ENCODE data around the gene FKBP5. TPM values are rescaled to one million over a fixed set of nuclear protein-coding genes. Genes with fewer than 3 reads are reported as not detected.

Gene FKBP5
- total and polyA plus RNA-seq, 2 donors from 2014 or later: 45.6 to 267 TPM

GRCh38 chr6:35613762-35614161 lies 75.0 kb downstream of the FKBP5 start:
- Histone ChIP-seq H3K4me3 (ENCODE audit: low read length in 3 of 3) (no peak overlapping the region), H3K36me3 (ENCODE audit: control insufficient read depth in 2 of 3, insufficient read depth in 3 of 3, low read length in 3 of 3) (peaks cover 0 to 17% (median 9%) of the 10 kb centered on the region in 3 donors), H3K27me3 (ENCODE audit: control insufficient read depth, insufficient read depth, low read length) (no peaks in the 10 kb centered on the region), H3K9ac (ENCODE audit: low read length in 3 of 3) (no peak overlapping the region), H3K9me3 (ENCODE audit: control insufficient read depth in 2 of 3, insufficient read depth in 1 of 3, low read length in 3 of 3) (no peaks in the 10 kb centered on the region), H3K4me1 (ENCODE audit: control insufficient read depth in 2 of 3, insufficient read depth in 2 of 3, low read depth in 1 of 3, low read length in 3 of 3) (no peaks in the 10 kb centered on the region), H3K27ac (ENCODE audit: low read depth in 2 of 2, low read length in 2 of 2) (no peak overlapping the region)
- FAIRE-seq (no peak), DNase-seq (no peak)
- intact Hi-C loops (cut with DNase I): no loop called here
- no peak for TF ChIP-seq CTCF (IDR thresholded peaks at IDR 0.05; ENCODE audit: borderline replicate concordance, extremely low read depth, insufficient read depth)

GRCh38 chr6:35611240-35611639 lies 77.5 kb downstream of the FKBP5 start:
- no peaks in the 10 kb centered on the region for H3K4me1 ChIP-seq (ENCODE audit: control insufficient read depth in 2 of 3, insufficient read depth in 2 of 3, low read depth in 1 of 3, low read length in 3 of 3)
- intact Hi-C loops (cut with DNase I): no loop called here

GRCh38 chr6:35610830-35611229 lies 77.9 kb downstream of the FKBP5 start:
- Histone ChIP-seq H3K36me3 (ENCODE audit: control insufficient read depth in 2 of 3, insufficient read depth in 3 of 3, low read length in 3 of 3) (peaks cover 0 to 11% (median 0%) of the 10 kb centered on the region in 3 donors), H3K27me3 (ENCODE audit: control insufficient read depth, insufficient read depth, low read length) (no peaks in the 10 kb centered on the region), H3K4me1 (ENCODE audit: control insufficient read depth in 2 of 3, insufficient read depth in 2 of 3, low read depth in 1 of 3, low read length in 3 of 3) (no peaks in the 10 kb centered on the region), H3K4me3 (ENCODE audit: low read length in 3 of 3) (no peak overlapping the region), H3K27ac (ENCODE audit: low read depth in 2 of 2, low read length in 2 of 2) (no peak overlapping the region), H3K9me3 (ENCODE audit: control insufficient read depth in 2 of 3, insufficient read depth in 1 of 3, low read length in 3 of 3) (no peaks in the 10 kb centered on the region), H3K9ac (ENCODE audit: low read length in 3 of 3) (no peak overlapping the region)
- no peak for TF ChIP-seq CTCF (IDR thresholded peaks at IDR 0.05; ENCODE audit: borderline replicate concordance, extremely low read depth, insufficient read depth)
- intact Hi-C loops (cut with DNase I): no loop called here
- DNase-seq: no peak
- FAIRE-seq: no peak

More at GRCh38 chr6:35611240-35611639, 77.5 kb downstream of the FKBP5 start:
- no peaks in the 10 kb centered on the region for H3K9me3 ChIP-seq (ENCODE audit: control insufficient read depth in 2 of 3, insufficient read depth in 1 of 3, low read length in 3 of 3)
- H3K27ac ChIP-seq (ENCODE audit: low read depth in 2 of 2, low read length in 2 of 2): no peak overlapping the region
- H3K27me3 ChIP-seq (ENCODE audit: control insufficient read depth, insufficient read depth, low read length): no peaks in the 10 kb centered on the region
- no peak for TF ChIP-seq CTCF (IDR thresholded peaks at IDR 0.05; ENCODE audit: borderline replicate concordance, extremely low read depth, insufficient read depth)
- no peak overlapping the region for H3K9ac ChIP-seq (ENCODE audit: low read length in 3 of 3)
- FAIRE-seq (no peak), DNase-seq (peak in 1 of 5 donors; percentile 24)
- H3K4me3 ChIP-seq (ENCODE audit: low read length in 3 of 3): no peak overlapping the region
- peaks cover 0 to 11% (median 0%) of the 10 kb centered on the region in 3 donors for H3K36me3 ChIP-seq (ENCODE audit: control insufficient read depth in 2 of 3, insufficient read depth in 3 of 3, low read length in 3 of 3)

GRCh38 chr6:35609588-35609987 lies 79.1 kb downstream of the FKBP5 start:
- Histone ChIP-seq H3K9me3 (ENCODE audit: control insufficient read depth in 2 of 3, insufficient read depth in 1 of 3, low read length in 3 of 3) (no peaks in the 10 kb centered on the region), H3K4me1 (ENCODE audit: control insufficient read depth in 2 of 3, insufficient read depth in 2 of 3, low read depth in 1 of 3, low read length in 3 of 3) (no peaks in the 10 kb centered on the region), H3K4me3 (ENCODE audit: low read length in 3 of 3) (no peak overlapping the region), H3K9ac (ENCODE audit: low read length in 3 of 3) (no peak overlapping the region), H3K27me3 (ENCODE audit: control insufficient read depth, insufficient read depth, low read length) (no peaks in the 10 kb centered on the region), H3K27ac (ENCODE audit: low read depth in 2 of 2, low read length in 2 of 2) (no peak overlapping the region), H3K36me3 (ENCODE audit: control insufficient read depth in 2 of 3, insufficient read depth in 3 of 3, low read length in 3 of 3) (peaks cover 0 to 11% (median 0%) of the 10 kb centered on the region in 3 donors)
- DNase-seq (no peak), FAIRE-seq (no peak)
- TF ChIP-seq CTCF (IDR thresholded peaks at IDR 0.05; ENCODE audit: borderline replicate concordance, extremely low read depth, insufficient read depth): no peak
- intact Hi-C loops (cut with DNase I): no loop called here

Data from kidney (tissue), 14 donors.